IMR-90 (cell line): Measurements from ENCODE around the gene CREB5. TPM values are rescaled to one million over a fixed set of nuclear protein-coding genes. Genes with fewer than 3 reads are reported as not detected.

ENCODE experiments used
- ATAC-seq: fragments of 200-7000 bp; cut with Tn5 transposase; 2 replicates; pipeline ENCODE4 v1.9.1; 2020; ENCODE audit warnings: low read depth, mild to moderate bottlenecking, moderate library complexity
- BruUV-seq: library from RNA; stranded (reverse); fragments of 400-500 nt; replicated peaks from 2 replicates; lab custom pipeline; 2021; lab: Mats Ljungman, UMichigan
- CTCF ChIA-PET: fragments of 300-600 bp; formaldehyde crosslinking; extraction: SDS; loops from one replicate; lab custom pipeline; 2021; ENCODE audit warnings: antibody characterized with exemption; lab: Yijun Ruan, JAX
- POLR2A ChIA-PET: fragments of 300-600 bp; sonication (Branson Sonifier 250); formaldehyde crosslinking; loops from one replicate; lab custom pipeline; 2022; ENCODE audit warnings: antibody characterized with exemption; ENCODE audit not compliant: unreplicated experiment; lab: Charles Lee
- DNase-seq: peaks from one replicate; pipeline ENCODE4 v3.0.0; 2013
- H2AFZ ChIP-seq: replicated peaks from 2 replicates; pipeline ENCODE3; 2013; ENCODE audit warnings: low read length, mild to moderate bottlenecking; ENCODE audit not compliant: poor library complexity
- H2AK5ac ChIP-seq: 2 replicates; pipeline ENCODE4 v1.6.1; 2013; ENCODE audit warnings: low read depth, low read length, inconsistent platforms
- H2AK9ac ChIP-seq: replicated peaks from 2 replicates; pipeline ENCODE3; 2013; ENCODE audit warnings: mild to moderate bottlenecking, low read depth, low read length, moderate library complexity; ENCODE audit not compliant: poor library complexity
- H2BK120ac ChIP-seq: 2 replicates; pipeline ENCODE4 v1.6.1; 2013; ENCODE audit warnings: low read depth, low read length, inconsistent platforms
- H2BK15ac ChIP-seq: 3 replicates; pipeline ENCODE4 v1.6.1; 2013; ENCODE audit warnings: low read depth, low read length, inconsistent platforms
- H2BK20ac ChIP-seq: 2 replicates; pipeline ENCODE4 v1.6.1; 2013; ENCODE audit warnings: low read depth, mild to moderate bottlenecking, inconsistent platforms, low read length, moderate library complexity
- H2BK5ac ChIP-seq: 2 replicates; pipeline ENCODE4 v1.6.1; 2013; ENCODE audit warnings: mild to moderate bottlenecking, low read depth, low read length, inconsistent platforms; ENCODE audit not compliant: poor library complexity, severe bottlenecking
- H3K14ac ChIP-seq: replicated peaks from 2 replicates; pipeline ENCODE4 v1.6.1; 2013; ENCODE audit warnings: low read depth, low read length, inconsistent platforms
- H3K18ac ChIP-seq: 2 replicates; pipeline ENCODE4 v1.6.1; 2013; ENCODE audit warnings: low read depth, low read length, control low read depth
- H3K23ac ChIP-seq: 2 replicates; pipeline ENCODE4 v1.6.1; 2013; ENCODE audit warnings: low read depth, low read length, inconsistent platforms
- H3K27ac ChIP-seq: 2 replicates; pipeline ENCODE4 v1.5.1; 2013; ENCODE audit warnings: mild to moderate bottlenecking, control low read depth, low read length; ENCODE audit not compliant: insufficient read depth
- H3K27me3 ChIP-seq: 2 replicates; pipeline ENCODE4 v1.6.1; 2013; ENCODE audit warnings: low read length; ENCODE audit not compliant: control insufficient read depth, insufficient read depth
- H3K36me3 ChIP-seq: 2 replicates; pipeline ENCODE4 v1.6.1; 2013; ENCODE audit warnings: low read length, mixed read lengths; ENCODE audit not compliant: control insufficient read depth, insufficient read depth
- H3K4ac ChIP-seq: 2 replicates; pipeline ENCODE4 v1.6.1; 2013; ENCODE audit warnings: low read depth, low read length, inconsistent platforms
- H3K4me1 ChIP-seq: 2 replicates; pipeline ENCODE4 v1.6.1; 2013; ENCODE audit warnings: low read length, mixed read lengths; ENCODE audit not compliant: control insufficient read depth, insufficient read depth
- H3K4me2 ChIP-seq: 2 replicates; pipeline ENCODE4 v1.6.1; 2013; ENCODE audit warnings: low read depth, mild to moderate bottlenecking, control low read depth, low read length, moderate library complexity
- H3K4me3 ChIP-seq: 2 replicates; pipeline ENCODE4 v1.5.1; 2013; ENCODE audit warnings: low read depth, mild to moderate bottlenecking, control low read depth, low read length, moderate library complexity; ENCODE audit not compliant: insufficient read depth
- H3K56ac ChIP-seq: 2 replicates; pipeline ENCODE4 v1.6.1; 2013; ENCODE audit warnings: low read length, inconsistent platforms; ENCODE audit not compliant: insufficient read depth; ENCODE audit errors: extremely low read depth
- H3K79me1 ChIP-seq, 2 experiments: 2 replicates each; pipeline ENCODE4 v1.6.1; 2013; ENCODE audit warnings: low read length in 2 of 2, inconsistent platforms in 1 of 2, low read depth in 1 of 2
- H3K9ac ChIP-seq: 2 replicates; pipeline ENCODE4 v1.6.1; 2013; ENCODE audit warnings: low read depth, low read length, control low read depth
- H3K9me1 ChIP-seq: 2 replicates; pipeline ENCODE4 v1.6.1; 2013; ENCODE audit warnings: low read length, inconsistent platforms; ENCODE audit not compliant: insufficient read depth
- H3K9me3 ChIP-seq: 2 replicates; pipeline ENCODE4 v1.6.1; 2013; ENCODE audit warnings: low read length; ENCODE audit not compliant: control insufficient read depth, insufficient read depth
- H4K20me1 ChIP-seq: 2 replicates; pipeline ENCODE4 v1.6.1; 2013; ENCODE audit warnings: low read length, inconsistent platforms; ENCODE audit not compliant: insufficient read depth
- H4K5ac ChIP-seq: 2 replicates; pipeline ENCODE4 v1.6.1; 2013; ENCODE audit warnings: mild to moderate bottlenecking, low read depth, low read length, control low read depth
- H4K8ac ChIP-seq, 2 experiments: 2 replicates each; pipeline ENCODE4 v1.6.1; 2013; ENCODE audit warnings: low read depth in 2 of 2, low read length in 2 of 2, control low read depth in 1 of 2, inconsistent platforms in 1 of 2
- H4K91ac ChIP-seq: 2 replicates; pipeline ENCODE4 v1.6.1; 2013; ENCODE audit warnings: low read depth, low read length, inconsistent platforms; ENCODE audit not compliant: insufficient read depth
- MAFK ChIP-seq: IDR thresholded peaks from 2 replicates; pipeline ENCODE4 v1.6.1; 2012; ENCODE audit warnings: low read depth, low read length, improper control_type of control experiment
- SMC3 ChIP-seq: fragments of 150-350 bp; IDR thresholded peaks from 2 replicates; pipeline ENCODE4 v1.6.1; 2016; ENCODE audit warnings: low read depth, mild to moderate bottlenecking, antibody characterized with exemption, low read length, moderate library complexity
- WGBS, 2 experiments: methylation state at CpG; one replicate each; pipeline versions ENCODE4 v1.1.5 to v1.1.7; 2013; ENCODE audit warnings: missing lambda C conversion rate in 2 of 2; ENCODE audit not compliant: insufficient read length in 1 of 2; ENCODE audit errors: extremely low coverage in 2 of 2; 5-methylcytosine and 5-hydroxymethylcytosine counted together
- dilution Hi-C: fragments of 300-500 bp; cut with HindIII; formaldehyde crosslinking; loops from one replicate; pipeline ENCODE4 v1.14.3; 2018; ENCODE audit warnings: low sequenced_read_pairs; ENCODE audit not compliant: unreplicated experiment
- in situ Hi-C: fragments of 300-500 bp; cut with MboI; formaldehyde crosslinking; loops from 3 replicates; pipeline ENCODE4 v1.14.3; 2019; ENCODE audit warnings: low sequenced_read_pairs, inconsistent platforms, mixed read lengths
- intact Hi-C: fragments of 100-400 bp; cut with micrococcal nuclease; formaldehyde crosslinking; loops from 2 replicates; pipeline ENCODE4 v1.10.0; 2022
- polyA plus RNA-seq, 3 experiments: library from polyadenylated mRNA; depleted of rRNA; stranded (reverse); fragments of >200 nt; gene quantifications; 2 replicates each; pipeline ENCODE4 v1.2.3, GENCODE V29; 2012; ENCODE audit warnings: low replicate concordance in 1 of 3
- total RNA-seq: library from RNA; depleted of rRNA; stranded (reverse); fragments of >200 nt; gene quantifications from 2 replicates; pipeline ENCODE4 v1.2.3, GENCODE V29; 2012
- TF ChIP-seq, protein P1 (sequence below): conservative IDR thresholded peaks from 2 replicates; pipeline ENCODE4 v1.5.1; 2012; ENCODE audit warnings: mild to moderate bottlenecking, low read depth, low read length, improper control_type of control experiment
- TF ChIP-seq, protein P2 (sequence below): fragments of 150-350 bp; IDR thresholded peaks from 2 replicates; pipeline ENCODE4 v1.6.1; 2016; ENCODE audit warnings: low read depth, mild to moderate bottlenecking, low read length, moderate library complexity, borderline replicate concordance

The CREB5 gene
- total and polyA plus RNA-seq, 2 of the 4 experiments (the other 2 are of a cell fraction), result 7.3 to 13.1 TPM

- no TSS peak for BruUV-seq
- intact Hi-C loops, result no loop called here
- CTCF ChIA-PET, result interaction anchor here (0.6 kb wide), 1 partner anchor 46 kb away, joined by 3 read pairs; no protein-coding TSS in a partner anchor
Observed at GRCh38 chr7:28818996-28819395, 406.7 kb downstream of the CREB5 start.

More at GRCh38 chr7:28818996-28819395, 406.7 kb downstream of the CREB5 start:
- no peak overlapping the region for H2BK120ac ChIP-seq
- H4K5ac ChIP-seq, result no peak overlapping the region
- no peaks in the 10 kb centered on the region for H3K27me3 ChIP-seq
- no peak overlapping the region for H3K9ac ChIP-seq
- H3K79me1 ChIP-seq, result no peaks in the 10 kb centered on the region
- no CpG with 5 or more reads among the region's 5 CpGs for WGBS, 2 experiments
- H3K4me2 ChIP-seq, result no peak overlapping the region
- DNase-seq (no peak), ATAC-seq (no peak)
- H3K27ac ChIP-seq, result no peak overlapping the region
- H4K20me1 ChIP-seq, result no peaks in the 10 kb centered on the region
- H3K4me1 ChIP-seq, result no peaks in the 10 kb centered on the region
- H2BK15ac ChIP-seq, result no peak overlapping the region
- no peak overlapping the region for H4K8ac ChIP-seq
- no peak overlapping the region for H2AFZ ChIP-seq
- no peak overlapping the region for H2AK5ac ChIP-seq
- in situ Hi-C loops, result no loop called here
- dilution Hi-C loops, result no loop called here
- H3K9me1 ChIP-seq, result no peaks in the 10 kb centered on the region
- peaks cover 7% of the 10 kb centered on the region for H3K36me3 ChIP-seq
- TF ChIP-seq SMC3 (no peak), MAFK (no peak)
- TF ChIP-seq, protein P1, sequence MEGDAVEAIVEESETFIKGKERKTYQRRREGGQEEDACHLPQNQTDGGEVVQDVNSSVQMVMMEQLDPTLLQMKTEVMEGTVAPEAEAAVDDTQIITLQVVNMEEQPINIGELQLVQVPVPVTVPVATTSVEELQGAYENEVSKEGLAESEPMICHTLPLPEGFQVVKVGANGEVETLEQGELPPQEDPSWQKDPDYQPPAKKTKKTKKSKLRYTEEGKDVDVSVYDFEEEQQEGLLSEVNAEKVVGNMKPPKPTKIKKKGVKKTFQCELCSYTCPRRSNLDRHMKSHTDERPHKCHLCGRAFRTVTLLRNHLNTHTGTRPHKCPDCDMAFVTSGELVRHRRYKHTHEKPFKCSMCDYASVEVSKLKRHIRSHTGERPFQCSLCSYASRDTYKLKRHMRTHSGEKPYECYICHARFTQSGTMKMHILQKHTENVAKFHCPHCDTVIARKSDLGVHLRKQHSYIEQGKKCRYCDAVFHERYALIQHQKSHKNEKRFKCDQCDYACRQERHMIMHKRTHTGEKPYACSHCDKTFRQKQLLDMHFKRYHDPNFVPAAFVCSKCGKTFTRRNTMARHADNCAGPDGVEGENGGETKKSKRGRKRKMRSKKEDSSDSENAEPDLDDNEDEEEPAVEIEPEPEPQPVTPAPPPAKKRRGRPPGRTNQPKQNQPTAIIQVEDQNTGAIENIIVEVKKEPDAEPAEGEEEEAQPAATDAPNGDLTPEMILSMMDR, result no peak
- TF ChIP-seq, protein P2, sequence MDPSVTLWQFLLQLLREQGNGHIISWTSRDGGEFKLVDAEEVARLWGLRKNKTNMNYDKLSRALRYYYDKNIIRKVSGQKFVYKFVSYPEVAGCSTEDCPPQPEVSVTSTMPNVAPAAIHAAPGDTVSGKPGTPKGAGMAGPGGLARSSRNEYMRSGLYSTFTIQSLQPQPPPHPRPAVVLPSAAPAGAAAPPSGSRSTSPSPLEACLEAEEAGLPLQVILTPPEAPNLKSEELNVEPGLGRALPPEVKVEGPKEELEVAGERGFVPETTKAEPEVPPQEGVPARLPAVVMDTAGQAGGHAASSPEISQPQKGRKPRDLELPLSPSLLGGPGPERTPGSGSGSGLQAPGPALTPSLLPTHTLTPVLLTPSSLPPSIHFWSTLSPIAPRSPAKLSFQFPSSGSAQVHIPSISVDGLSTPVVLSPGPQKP, result no peak
- POLR2A ChIA-PET, result no interaction called here
- H3K14ac ChIP-seq, result no peak overlapping the region
- H4K91ac ChIP-seq, result no peak overlapping the region
- no peak overlapping the region for H3K23ac ChIP-seq
- no peak overlapping the region for H2BK20ac ChIP-seq
- H3K18ac ChIP-seq, result no peak overlapping the region
- no peaks in the 10 kb centered on the region for H3K9me3 ChIP-seq
- H3K56ac ChIP-seq, result no peak overlapping the region
- H3K4me3 ChIP-seq, result no peak overlapping the region
- H2AK9ac ChIP-seq, result no peak overlapping the region
- H3K4ac ChIP-seq, result no peak overlapping the region
- no peak overlapping the region for H2BK5ac ChIP-seq
